ENCODE data around the gene FAM234A.
A peak's percentile ranks its signal among the peaks of the same experiment; 100 is the strongest.

The FAM234A gene

DNA sequence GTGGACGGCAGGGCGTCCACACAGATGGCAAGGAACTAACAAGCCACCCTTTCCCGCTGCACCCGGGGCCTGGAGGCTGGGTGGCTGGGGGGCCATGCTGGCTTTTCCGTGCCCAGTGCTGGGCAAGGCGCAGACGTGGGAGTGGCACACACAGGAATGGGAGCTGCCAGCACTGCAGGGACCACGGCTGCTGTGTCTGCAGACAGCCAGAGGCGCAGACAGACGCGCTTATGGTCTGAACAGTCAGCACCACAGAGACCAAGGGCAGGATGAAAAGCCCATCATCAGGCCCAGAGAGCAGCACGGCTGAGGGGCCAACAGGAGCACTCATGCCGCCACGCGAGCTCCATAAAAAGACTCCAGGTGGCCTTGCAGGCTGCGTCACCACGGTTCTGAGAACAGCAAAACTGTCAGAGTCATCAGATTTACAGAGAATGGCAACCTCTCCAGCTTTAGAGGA, 72.3 kb downstream of the FAM234A start:
- Mint-ChIP-seq H3K36me3 (ENCODE audit: low read depth) (peaks cover 28% of the 10 kb centered on the region), H3K27ac (no peak overlapping the region), H3K4me1 (ENCODE audit: low read depth) (peaks cover 24% of the 10 kb centered on the region)

DNA sequence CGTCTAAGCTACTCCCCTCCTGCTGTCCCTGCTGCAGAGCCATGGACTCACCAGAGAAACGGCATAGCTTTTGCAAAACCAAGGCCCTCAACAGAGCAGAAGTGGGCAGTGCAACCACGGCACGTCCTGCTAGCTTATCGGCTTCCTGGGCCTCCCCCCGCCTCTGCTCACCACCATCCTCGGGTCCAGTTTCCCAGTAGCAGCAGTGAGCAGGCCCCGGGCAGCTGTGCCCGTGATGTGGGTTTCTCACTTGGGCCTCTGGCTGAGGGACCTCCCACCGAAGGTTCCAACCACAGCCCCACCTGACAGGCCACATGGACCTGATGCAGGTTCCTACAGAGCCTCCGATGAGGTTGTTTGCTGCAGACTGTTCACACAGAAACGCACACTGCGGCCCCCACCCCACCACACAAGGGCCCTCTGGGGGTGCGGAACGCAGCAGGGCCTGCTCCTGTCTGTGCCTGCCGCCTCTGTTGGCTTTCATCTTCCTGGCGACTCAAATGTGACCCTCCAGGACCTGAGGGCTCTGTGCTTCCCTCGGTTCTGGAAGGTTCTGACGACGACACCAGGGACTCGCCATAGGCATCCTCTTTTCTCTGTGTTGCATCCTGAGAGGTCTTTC, 73.2 kb downstream of the FAM234A start:
- Mint-ChIP-seq H3K4me3 (no peak overlapping the region), H3K36me3 (ENCODE audit: low read depth) (peaks cover 32% of the 10 kb centered on the region), H3K4me1 (ENCODE audit: low read depth) (peaks cover 24% of the 10 kb centered on the region), H3K9me3 (no peaks in the 10 kb centered on the region), H3K27me3 (no peaks in the 10 kb centered on the region), H3K27ac (no peak overlapping the region)

More for the DNA sequence above, 72.3 kb downstream of the FAM234A start:
- Mint-ChIP-seq H3K4me3 (no peak overlapping the region), H3K9me3 (no peaks in the 10 kb centered on the region), H3K27me3 (no peaks in the 10 kb centered on the region)

DNA sequence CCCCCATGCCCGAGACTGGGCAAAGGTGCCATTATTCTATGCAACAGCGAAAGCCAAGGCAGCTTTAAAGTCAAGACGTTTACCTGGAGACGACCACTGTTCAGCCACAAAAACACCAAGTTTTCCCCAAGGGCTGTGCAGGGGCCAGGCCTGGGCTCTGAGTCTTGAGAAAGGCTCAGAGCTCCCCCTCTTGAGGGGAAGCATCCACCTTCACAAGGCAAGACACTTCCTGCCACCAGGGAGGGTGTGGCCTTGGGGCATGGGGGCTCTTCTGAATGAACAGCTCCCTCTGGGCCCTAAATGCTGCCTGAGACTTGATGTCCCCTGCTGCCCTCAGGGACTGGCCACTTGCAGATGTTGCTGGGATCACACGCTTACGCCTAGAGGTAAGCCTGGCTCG, 74.9 kb downstream of the FAM234A start:
- Mint-ChIP-seq H3K27ac (peak overlapping the region; percentile 65), H3K4me3 (no peak overlapping the region), H3K27me3 (no peaks in the 10 kb centered on the region), H3K4me1 (ENCODE audit: low read depth) (peaks cover 24% of the 10 kb centered on the region), H3K9me3 (no peaks in the 10 kb centered on the region), H3K36me3 (ENCODE audit: low read depth) (peaks cover 25% of the 10 kb centered on the region)

DNA sequence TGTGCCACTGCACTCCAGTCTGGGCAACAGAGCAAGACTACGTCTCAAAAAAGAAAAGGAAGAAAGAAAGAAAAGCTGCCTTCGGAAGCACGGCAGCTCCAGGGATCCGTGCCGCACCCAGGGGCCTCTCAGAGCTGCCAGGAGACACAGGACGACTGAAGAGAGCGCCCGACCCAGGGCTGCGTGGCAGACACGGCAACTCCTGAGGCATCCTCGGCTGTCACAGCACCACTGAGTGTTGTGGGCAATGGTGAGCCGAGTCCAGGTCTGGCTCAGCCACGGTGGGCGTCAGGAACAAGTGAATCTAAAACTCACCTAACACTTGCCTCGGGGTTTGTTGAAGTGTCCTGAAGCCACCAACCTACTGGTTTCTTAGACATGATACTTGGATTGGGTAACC, 77.1 kb downstream of the FAM234A start:
- H3K9me3 Mint-ChIP-seq, result no peaks in the 10 kb centered on the region
- H3K4me3 Mint-ChIP-seq, result no peak overlapping the region
- H3K4me1 Mint-ChIP-seq (ENCODE audit: low read depth), result peaks cover 33% of the 10 kb centered on the region
- H3K36me3 Mint-ChIP-seq (ENCODE audit: low read depth), result peaks cover 26% of the 10 kb centered on the region
- H3K27me3 Mint-ChIP-seq, result no peaks in the 10 kb centered on the region
- no peak overlapping the region for H3K27ac Mint-ChIP-seq

DNA sequence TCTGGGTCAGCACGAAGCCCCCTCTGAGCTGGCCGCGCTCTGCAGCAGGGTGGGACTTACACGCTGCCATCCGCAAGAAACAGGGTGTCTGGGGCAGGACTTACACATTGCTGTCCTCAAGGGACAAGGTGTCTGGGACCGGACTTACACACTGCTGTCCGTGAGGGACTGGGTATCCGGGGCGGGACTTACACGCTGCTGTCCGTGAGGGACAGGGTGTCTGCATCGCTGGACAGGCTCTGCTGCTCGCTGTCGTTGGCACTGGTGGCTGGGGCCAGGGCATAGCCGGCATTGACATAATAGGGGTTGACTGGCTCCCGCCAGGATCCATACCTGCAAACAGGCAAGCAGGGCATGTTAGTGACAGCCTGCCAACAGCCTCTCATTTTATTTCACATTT, 79.7 kb downstream of the FAM234A start:
- no peak overlapping the region for H3K4me3 Mint-ChIP-seq
- H3K27ac Mint-ChIP-seq, result no peak overlapping the region
- no peaks in the 10 kb centered on the region for H3K9me3 Mint-ChIP-seq
- no peaks in the 10 kb centered on the region for H3K27me3 Mint-ChIP-seq
- peaks cover 30% of the 10 kb centered on the region for H3K36me3 Mint-ChIP-seq (ENCODE audit: low read depth)
- H3K4me1 Mint-ChIP-seq (ENCODE audit: low read depth), result peaks cover 32% of the 10 kb centered on the region

DNA sequence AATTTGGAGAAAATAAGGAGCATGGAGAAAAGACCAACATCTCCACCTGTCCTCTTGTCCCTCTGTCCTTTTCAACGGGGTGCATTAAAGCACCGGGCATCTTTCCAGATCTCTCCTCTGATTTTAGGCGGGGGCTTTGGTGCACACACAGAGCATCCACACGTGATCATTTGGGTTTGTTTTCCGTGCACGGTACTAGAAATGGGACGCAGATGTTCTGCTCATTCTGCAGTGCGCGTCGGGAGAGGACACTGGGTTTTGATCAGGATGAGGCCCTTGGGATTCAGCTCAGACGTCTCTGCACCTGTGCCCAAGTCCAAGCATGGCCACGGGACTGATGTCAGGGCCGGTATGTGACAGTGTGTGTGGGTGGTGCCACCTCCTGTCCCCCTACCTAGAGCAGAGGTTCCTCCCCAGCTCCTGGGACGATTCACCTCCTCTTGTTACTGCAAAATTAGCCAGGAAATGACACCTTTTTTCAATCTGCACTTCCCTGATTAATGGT, 80.2 kb downstream of the FAM234A start:
- Mint-ChIP-seq H3K4me1 (ENCODE audit: low read depth) (peaks cover 30% of the 10 kb centered on the region), H3K36me3 (ENCODE audit: low read depth) (peaks cover 30% of the 10 kb centered on the region)

More for the DNA sequence above, 80.2 kb downstream of the FAM234A start:
- Mint-ChIP-seq H3K27me3 (no peaks in the 10 kb centered on the region), H3K4me3 (no peak overlapping the region), H3K27ac (no peak overlapping the region), H3K9me3 (no peaks in the 10 kb centered on the region)

Data from stimulated activated naive CD8-positive, alpha-beta T cell treated with anti-CD3 and anti-CD28 coated beads, Interleukin-15, Interleukin-2, amounts not matched to agents 100 ng/mL and 50 ng/mL, for 24 hours (primary cell).